Endothelial cell of umbilical vein (primary cell): ENCODE data around the gene IFNG.

ENCODE experiments used
- CTCF ChIP-seq, 2 donors: IDR thresholded peaks; 1 replicate in 1 of 2; 2 replicates in 1 of 2; pipeline ENCODE4 v1.5.1; 2011; ENCODE audit warnings: low read length in 2 of 2, mild to moderate bottlenecking in 2 of 2, moderate library complexity in 2 of 2, control low read depth in 1 of 2, inconsistent platforms in 1 of 2, low read depth in 1 of 2; ENCODE audit not compliant: insufficient read depth in 1 of 2; ENCODE audit errors: extremely low read depth in 1 of 2
- POLR2AphosphoS5 ChIP-seq: IDR thresholded peaks from 2 replicates; pipeline ENCODE4 v1.6.1; 2012; ENCODE audit warnings: low read depth, mild to moderate bottlenecking, control low read depth, low read length, moderate library complexity; ENCODE audit not compliant: insufficient read depth

GRCh38 chr12:68139001-68139400 lies 20.5 kb downstream of the IFNG start:
- TF ChIP-seq CTCF (IDR thresholded peaks at IDR 0.05; ENCODE audit: extremely low read depth in 1 of 2, insufficient read depth in 1 of 2, low read depth in 1 of 2, low read length in 2 of 2): no peak
- TF ChIP-seq POLR2AphosphoS5: no peak
